GM18526 (cell line): ENCODE data around the gene CPNE7.

Experiments used
- POLR2A ChIP-seq: IDR thresholded peaks from 3 replicates; pipeline ENCODE4 v1.6.1; 2011; ENCODE audit not compliant: insufficient read length; ENCODE audit errors: extremely low read depth

The CPNE7 gene

DNA sequence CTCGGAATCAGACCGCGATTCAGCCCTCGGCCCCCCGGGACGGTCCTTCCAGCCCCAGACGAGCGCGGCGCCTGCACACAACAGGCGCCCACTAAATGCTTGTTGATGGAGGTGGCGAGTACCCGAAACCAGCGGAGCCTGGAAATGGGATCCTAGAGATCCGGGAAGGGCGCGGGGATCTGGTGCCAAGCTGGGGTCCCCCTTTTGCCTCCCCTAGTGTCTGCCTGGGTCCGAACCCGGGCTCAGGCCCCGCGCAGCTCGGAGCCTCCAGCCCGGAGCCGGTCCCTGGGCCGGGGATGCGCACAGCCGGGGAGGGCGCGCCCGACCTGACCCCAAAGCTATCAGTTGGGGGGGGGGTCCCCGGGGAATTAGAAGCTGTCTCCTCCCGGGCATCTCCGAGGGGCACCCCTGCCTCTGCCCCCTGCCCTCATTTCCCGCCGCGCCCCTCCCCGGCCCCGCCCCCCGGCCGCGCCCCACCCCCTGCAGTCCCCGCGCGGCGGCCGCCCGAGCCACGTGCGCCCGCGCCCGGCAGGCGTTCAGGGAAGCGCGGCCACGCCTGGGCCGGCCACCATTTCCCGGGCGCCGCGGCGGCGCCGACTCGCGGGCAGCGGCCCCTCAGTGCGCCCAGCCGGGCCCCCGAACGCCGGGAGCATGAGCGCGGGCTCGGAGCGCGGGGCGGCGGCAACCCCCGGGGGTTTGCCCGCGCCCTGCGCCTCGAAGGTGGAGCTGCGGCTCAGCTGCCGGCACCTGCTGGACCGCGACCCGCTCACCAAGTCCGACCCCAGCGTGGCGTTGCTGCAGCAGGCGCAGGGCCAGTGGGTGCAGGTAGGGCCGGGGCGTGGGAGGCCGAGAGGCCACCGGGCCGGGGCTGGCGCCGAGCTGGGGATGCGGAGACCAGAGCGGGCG lies at the start of gene CPNE7:
TSS of gene CPNE7 (plus strand) at position 512 of the 906 bp plus-strand sequence. CDS start at position 652, 140 bp downstream.
- TF ChIP-seq POLR2A, result no peak

DNA sequence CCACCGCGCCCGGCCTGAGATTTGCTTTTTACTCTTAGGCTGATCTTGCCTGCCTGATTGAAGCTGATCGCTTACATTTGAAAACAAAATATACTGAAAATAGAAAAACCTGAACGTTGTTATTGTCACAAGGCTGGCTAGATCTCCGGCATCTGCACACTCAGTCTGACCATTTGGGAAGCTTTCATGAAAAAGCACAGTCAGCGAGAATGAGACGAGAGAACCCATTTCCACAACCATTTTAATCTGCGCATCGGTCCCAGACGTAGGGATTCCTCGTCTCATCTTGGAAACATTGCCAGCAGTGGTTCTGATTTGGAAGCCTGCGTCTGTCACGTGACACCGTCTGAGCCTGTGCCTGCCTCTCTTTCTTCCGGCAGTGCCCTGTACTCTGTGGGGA lies 46.5 kb upstream of the CPNE7 start:
- TF ChIP-seq POLR2A, result no peak

DNA sequence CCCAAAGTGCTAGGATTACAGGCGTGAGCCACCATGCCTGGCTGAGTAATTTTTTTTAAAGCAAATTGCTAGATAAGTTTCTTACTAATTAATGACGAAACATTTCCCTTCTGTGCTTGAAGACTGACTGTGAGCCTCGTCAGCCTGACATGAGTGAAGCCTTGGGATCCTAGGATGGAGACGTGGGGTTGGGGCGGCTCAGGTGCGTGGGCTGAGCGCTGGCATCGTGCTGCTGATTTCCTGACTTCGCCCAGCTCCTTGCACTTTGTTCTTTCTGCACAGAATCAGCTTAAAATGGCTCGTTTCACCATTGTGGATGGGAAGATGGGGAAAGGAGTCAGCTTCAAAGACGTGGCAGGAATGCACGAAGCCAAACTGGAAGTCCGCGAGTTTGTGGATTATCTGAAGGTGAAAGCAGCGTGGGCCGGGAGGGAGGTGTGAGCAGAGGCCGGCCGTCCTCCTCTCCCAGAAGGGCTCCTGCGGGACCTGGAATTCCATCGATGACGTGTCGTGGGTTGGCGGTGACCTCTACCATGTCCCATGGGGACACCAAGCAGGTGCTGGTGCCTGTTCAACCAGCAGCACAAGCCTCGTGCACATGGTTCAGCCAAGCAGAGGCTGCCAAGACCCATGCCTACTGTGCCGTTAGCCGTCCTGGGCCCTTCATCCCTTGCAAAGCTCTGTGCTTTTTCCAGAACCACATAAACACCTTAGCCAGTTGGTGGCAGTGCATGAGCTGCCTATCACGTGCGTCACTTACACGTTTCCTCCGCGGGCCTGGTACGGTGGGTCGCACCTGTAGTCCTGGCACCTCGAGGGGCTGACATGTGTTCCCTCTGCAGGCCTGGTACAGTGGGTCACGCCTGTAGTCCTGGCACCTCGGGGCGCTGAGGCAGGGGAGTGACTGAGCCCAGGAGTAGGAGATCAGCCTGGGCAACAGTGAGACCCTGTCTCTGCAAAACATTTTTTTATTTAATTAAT lies 44.9 kb upstream of the CPNE7 start:
- TF ChIP-seq POLR2A, result no peak

- no peak for TF ChIP-seq POLR2A
Measured at GRCh38 chr16:89531821-89532526, 43.6 kb upstream of the CPNE7 start.

DNA sequence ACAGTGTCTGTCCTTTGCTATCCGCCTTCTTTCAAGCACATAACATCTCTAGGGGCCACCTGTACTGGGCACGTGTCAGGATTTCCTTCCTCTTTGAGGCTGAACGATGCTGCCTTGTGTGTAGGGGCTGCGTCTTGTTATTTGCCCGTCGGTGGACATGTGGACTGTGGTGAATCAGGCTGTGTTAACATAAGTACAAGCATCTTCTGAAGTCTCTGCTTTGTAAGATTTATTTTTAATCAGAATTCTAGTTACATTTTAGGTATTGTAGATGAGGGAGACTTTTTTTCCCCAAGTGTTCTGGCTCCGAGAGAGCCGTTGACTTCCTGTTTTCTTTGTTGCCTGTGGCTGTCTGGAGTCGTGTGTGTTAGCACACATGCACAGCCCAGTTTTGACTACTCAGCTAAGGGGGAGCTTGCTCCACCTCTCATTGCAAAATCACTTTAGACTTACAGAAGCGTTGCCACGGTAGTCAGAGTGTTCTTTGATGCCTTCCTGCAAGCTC lies 41.3 kb upstream of the CPNE7 start:
- TF ChIP-seq POLR2A, result no peak

DNA sequence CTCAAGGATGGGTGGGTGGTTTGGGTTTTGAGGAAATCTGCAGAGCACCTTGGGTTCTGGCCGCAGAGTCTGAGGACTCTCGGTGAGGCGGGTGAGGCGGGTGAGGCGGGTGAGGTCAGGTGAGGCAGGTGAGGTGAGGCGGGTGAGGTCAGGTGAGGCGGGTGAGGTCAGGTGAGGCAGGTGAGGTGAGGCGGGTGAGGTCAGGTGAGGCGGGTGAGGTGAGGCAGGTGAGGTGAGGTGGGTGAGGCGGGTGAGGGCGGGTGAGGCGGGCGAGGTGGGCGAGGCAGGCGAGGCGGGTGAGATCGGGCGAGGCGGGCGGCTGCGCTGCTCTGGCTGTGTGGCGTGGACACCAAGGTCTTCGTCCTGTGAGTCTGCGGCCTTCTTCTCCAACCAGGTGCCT lies 39.2 kb upstream of the CPNE7 start:
- no peak for TF ChIP-seq POLR2A

GRCh38 chr16:89536886-89537548 lies 38.5 kb upstream of the CPNE7 start:
- TF ChIP-seq POLR2A, result no peak

- no peak for TF ChIP-seq POLR2A
Measured at GRCh38 chr16:89537549-89537925, 38.0 kb upstream of the CPNE7 start.

DNA sequence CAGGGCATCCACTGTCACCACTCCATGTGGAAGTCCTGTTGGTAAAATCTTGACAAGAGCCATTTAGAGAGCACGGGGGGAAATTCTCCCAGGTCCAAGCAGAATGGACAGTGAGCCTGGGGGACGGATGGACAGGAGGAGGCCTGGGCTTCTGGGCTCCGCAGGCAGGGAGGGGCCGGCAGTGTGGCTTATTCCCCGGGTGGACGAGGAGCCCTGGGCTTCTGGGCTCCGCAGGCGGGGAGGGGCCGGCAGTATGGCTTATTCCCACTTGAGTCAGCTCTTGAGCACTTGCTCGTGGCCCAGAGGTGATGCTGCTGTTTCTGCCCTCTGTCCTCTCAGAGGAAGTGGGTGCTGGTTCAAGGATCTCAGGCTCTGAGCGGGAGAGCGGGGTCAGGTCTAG lies 37.3 kb upstream of the CPNE7 start:
- no peak for TF ChIP-seq POLR2A

- TF ChIP-seq POLR2A, result no peak
Measured at GRCh38 chr16:89540557-89540956, 35.0 kb upstream of the CPNE7 start.

- no peak for TF ChIP-seq POLR2A
Measured at GRCh38 chr16:89541792-89542191, 33.8 kb upstream of the CPNE7 start.

DNA sequence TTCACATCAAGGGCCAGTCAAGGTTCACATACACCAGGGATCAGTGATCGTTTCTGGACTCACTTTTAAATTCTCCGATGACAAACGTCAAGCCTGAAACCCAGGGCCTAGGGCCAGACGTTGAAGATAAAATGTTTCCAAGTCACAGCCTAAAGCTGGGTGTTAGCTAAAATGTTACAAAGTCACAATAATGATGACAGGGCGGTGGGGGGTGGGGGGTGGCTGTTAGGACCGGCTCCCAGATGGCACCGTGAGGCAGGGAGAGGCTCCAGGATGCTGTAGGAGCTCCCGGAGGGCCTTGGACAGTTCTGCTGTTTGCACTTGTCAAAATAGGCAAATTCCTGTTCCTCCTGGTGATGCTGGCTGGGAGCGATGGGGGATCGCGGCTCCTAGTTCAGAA lies 31.4 kb upstream of the CPNE7 start:
- TF ChIP-seq POLR2A, result no peak

DNA sequence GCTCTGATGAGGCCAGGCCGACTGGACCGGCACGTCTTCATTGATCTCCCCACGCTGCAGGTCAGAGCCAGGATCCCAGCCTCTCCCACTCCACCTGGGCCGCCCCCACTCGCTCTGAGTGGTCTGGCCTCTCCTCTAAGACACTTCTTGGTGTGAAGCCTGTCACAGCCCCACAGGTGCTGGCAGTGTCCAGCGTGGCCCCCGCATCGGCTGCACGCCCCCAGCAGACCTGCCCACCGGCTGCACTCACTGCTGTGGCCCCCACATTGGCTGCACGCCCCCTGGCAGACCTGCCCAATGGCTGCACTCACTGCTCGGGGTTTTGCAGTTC lies 30.9 kb upstream of the CPNE7 start:
- TF ChIP-seq POLR2A, result no peak

GRCh38 chr16:89545044-89545830 lies 30.3 kb upstream of the CPNE7 start:
- no peak for TF ChIP-seq POLR2A
